Right hindlimb (tissue), 1 donor: Measurements from ENCODE around the gene OGG1.
"Not testable (repeated sequence)": the region's sequence is repeated elsewhere in the genome, so short reads cannot be mapped to it uniquely, and the experiment has no call there.

Experiments
- DNase-seq: peaks from one replicate; pipeline ENCODE4 v3.0.0-alpha.2; 2018

Gene OGG1

DNA sequence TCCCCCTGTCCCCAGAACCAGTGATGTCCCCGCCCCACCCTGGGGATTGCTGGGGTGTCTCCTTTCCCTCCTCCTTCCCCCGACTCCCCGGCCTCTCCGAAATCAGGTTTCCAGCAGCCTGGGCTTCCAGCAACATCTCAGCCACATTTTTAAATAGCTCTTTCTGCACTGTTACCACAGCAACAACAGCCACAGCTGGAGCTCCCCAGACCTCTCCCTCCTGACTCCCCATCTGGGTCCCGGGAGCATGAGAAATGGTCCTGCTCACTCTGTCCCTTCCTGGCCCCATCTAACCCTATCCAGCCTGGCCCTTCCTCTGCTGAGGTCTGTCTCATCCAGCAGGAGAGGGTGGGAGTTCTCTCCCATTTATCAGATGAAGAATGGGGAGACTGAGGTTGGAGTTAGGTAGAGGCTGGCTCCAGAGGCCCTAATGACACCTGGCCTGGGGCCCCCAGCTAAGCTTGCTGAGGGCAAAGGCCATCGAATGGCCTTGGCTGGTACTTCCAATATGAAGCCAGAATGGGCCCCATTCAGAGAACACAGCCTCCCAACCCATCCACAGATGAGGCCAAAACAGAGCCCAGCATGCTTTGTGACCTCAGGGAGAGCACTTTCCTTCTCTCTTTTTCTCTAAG, 18.5 kb downstream of the OGG1 start:
- no peak for DNase-seq

DNA sequence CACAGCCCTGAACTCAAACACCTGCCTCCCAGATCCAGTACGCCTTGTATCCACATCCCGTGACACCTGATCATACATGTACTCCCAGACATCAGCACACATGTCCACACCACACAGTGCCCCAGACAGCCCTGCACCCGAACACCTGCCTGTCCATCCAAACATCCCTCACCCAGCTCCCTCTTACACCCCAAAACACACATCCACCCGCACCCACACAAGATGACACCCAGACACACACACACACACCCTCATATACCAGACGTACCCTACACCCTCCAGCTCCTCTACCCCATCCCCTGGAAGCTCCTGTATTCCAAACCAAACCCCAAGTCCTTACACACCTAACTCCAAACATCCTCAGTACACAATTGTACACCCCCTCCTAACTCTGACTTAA, 19.3 kb downstream of the OGG1 start:
- DNase-seq, result no peak

DNA sequence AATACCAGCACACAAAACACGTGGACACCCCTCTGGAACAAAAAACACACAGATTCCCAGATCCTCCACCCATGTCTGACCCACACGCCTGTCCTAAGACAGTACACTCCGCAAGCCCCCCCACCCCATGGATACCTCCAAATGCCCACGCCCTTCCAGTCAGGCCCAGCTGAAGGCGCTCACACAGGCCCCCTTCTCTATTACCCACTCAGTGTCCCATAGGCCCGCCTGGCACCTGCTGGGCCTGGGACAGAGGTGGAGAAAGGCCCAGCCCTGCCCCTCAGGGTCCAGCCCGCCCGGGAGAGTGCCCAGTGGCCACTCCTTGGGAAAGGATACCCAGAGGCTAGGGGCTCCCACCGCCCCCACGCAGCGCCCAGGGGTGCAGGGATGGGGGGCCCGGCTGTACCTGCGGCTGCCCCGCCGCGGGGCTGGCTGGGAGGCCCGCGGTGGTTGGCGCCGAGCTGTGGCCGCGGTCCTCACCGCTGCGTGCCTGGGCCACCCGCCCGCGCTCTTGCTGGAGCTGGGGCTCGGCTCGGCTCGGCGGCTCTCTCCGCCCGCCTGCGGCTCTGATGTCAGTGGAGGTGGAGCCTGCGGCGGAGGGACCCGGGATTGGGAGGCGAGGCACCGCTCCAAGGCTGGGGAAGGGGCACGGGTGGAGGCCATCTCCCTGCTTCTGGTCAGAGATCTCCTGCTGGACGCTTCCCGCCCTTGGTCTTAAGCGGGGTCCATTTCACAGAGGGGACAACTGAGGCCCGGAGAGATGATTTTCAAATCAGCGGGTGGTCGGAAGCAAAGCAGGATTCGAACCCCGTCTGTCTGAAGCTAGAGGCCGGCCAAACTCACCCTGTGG, 19.9 kb downstream of the OGG1 start, which contains the start of gene CAMK1:
Gene CAMK1 (minus strand): TSS at position 522 of the 850 bp plus-strand sequence. CDS start 2,198 bp downstream, outside the sequence.
- peak; percentile 91 for DNase-seq

DNA sequence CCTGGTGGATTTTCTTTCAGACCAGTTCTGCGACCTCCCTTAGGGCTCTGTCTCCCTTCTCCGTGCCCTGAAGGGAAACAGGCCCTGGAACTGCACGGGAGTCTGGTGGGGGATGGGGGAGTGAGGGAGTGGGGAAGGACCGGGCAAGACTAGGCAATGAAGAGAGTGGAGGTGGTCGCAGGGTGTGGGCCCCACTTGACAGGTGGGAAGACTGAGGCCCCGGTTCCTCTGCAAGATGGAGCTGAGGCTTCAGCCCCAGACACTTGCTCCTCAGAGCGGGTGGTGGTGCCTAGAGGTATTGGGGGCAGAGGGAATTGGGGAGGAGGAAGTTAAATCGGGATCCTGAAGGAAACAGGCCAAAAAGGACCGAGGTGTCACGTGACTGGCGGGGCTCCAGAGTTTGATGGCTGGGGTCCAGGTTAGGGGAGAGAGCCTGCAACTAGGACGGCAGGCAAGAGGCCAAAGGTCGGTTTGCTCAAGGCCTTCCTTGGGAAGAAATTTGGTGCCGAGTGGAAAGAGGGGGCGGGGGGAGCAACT, 20.6 kb downstream of the OGG1 start:
- peak; percentile 85 for DNase-seq

DNA sequence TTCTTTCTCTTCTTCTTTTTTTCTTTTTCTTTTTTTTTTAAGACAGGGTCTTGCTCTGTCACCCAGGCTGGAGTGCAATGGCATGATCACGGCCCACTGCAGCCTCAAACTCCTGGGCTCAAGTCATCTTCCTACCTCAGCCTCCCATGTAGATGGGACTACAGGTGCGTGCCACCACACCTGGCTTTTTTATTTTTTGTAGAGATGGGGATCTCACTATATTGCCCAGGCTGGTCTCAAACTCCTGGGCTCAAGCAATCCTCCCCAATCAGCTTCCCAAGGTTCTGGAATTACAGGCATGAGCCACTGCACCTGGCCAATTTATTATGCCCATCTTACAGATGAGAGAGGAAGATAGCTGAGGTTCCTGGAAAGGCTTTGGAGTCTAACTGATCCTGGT, 21.3 kb downstream of the OGG1 start:
- not testable (repeated sequence) for DNase-seq

DNA sequence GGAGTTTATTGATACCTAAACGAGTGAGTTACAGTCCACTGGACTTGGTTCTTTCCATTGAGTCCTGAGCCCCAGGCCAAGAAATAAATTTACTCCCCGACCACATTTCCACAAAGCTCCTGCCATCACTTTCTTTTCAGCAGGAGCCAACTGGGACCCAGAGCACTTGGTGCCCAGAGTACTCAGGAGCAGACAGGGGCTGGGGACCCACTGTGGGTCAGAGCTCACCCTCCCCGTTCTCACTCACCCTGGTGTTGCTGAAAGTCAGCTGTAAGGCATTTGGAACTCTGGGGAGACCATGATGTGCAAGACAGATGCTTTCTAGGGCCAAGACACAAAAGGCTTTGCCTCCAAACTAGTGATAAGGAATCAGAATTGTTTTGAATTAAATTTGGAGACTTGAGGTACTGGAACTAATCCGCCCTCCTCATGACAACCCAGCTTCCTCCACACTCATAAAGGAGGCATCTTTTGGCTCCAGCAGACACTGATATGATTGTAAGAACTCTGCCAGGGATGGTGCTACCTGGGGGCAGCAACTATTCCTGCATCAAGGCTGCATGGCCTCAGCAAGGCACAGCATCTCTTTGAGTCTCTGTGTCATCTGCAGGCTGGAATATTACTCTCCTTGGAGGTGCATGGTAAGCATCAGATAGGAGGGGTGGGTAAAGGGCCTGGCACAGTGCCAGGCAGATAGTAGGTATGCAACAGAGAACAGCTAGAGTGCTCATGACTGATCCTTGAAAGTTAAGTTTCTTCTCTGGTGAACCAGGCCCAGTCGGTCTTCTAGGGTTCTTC, 27.3 kb downstream of the OGG1 start:
- no peak for DNase-seq

DNA sequence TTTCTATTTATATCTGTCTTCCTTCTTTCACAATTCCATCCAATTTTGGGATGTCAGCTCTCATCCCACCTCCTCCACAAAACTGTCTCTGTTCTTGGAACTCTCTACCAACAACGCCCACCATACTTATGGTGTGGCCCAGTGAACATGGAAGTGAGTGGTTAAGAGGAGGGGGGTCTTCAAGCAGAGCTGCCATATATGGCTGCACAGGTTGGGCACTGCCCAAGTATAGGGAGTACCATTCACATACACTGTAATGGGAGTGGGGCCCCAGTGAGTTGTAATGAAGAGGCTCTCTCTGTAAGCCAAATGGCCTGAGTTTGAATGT, 27.9 kb downstream of the OGG1 start:
- no peak for DNase-seq

DNA sequence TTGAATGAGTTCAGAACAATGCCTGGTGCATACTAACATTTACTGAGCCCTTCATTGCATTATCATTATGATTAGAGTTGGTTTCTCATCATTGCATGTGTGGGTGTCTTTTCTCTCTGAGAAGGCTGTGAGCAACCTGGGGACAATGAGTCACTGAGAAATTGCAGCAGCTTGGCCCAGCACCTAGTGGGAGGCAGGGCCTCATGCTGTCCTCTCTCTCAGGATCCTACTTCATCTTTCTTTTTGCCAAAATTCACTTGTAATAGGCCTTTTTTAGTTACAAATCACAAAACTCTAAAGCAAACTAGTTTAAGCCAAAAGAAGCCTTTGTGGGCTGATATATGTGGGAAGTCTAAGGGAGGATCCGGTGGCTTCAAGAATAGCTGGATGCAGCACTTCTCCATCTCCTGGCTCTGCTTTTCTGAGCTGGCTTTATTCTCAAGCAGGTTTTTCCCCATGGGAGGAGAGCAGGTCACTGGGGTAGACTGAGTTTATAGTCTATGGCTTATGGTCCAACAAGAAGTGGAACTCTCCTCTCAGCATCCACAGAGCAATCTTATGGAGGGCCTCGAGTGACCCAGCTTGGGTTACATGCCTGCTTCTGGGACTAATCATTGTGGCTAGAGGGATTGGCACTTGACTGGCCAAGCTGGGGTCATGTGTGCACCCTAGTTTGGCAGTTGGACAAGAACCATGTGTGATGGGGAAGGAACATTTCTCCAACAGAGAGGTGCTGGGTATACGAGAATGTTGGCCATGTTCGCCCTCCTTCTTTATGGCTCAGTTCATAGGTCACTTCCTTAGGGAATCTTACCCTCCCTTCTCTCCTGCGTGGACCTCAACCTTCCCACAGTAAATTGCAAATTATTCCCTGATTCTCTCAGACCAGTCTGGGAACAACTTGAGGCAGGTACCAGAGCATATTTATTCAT, 28.7 kb downstream of the OGG1 start:
- no peak for DNase-seq

DNA sequence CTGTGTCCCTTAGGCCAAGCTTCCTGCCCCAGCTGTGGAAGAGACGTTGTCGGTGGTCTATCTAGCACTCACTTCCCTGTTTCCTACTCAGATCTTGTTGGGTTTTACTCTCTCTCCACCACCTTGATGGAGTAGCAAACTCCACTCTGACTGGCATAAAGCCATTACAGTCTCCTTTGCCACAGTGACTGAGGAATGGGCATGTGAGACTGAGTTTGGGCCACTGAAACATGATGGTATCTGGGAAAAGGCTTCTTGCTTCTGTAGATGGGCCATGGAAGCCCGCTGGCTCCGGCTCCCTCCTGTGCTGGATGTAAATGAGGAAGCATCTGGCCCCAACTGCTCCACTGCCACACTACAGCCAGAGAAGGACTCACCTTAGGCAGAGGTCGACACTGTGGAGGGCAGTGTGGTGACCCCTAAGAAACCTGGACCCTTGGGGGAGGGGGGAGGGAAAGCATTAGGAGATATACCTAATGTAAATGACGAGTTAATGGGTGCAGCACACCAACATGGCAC, 29.4 kb downstream of the OGG1 start:
- DNase-seq, result no peak

DNA sequence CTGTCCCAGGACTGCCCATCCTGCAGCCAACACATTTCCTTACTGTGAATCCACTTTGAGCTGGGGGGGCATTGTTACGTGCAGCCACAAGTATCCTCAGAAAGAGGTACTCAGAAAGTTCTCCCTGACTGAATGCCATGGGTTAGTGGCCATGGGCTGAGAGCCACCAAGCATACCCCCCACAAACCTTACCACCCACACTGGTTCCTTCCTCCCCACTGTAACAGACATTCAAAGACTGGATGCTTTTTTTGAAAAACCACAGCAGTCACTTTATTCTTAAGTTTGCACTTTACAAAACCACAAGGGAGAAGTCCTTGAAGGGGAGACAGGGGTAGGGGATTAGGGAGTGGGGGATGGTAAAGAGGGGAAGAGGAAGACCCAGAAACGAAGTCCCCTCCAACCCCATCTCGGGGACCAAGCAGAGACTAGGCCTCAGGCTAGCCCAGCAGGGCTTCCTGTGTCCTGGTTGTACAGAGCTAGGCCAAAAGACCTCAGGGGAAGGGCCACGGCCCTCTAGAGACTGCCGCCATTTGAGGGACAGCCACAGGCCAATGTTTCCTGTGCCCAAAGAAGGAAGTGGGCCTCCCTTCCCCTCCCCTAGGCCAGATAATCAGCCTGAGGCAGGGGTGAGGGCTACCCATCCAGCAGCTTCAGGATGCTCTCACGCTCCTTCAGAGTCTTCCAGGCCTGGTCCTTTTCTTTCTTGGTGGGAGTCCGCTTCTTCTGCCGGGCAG, 30.1 kb downstream of the OGG1 start:
- DNase-seq, result no peak

DNA sequence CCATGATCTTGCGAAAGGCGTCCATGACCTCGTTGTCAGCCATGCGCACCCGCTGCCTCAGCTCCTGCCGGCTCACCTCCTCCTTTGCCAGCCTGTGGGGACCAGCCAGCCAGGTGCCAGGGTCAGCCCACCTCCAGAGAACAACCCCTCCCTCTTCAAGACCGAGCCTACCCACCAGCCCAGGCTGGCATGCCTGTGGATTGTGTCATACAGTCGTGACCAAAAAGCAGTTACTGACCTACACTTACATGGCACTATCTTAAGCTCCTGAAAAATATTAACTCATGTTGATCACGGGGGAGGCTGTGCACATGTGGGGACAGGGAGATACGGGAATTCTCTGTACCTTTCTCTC, 30.7 kb downstream of the OGG1 start:
- no peak for DNase-seq

DNA sequence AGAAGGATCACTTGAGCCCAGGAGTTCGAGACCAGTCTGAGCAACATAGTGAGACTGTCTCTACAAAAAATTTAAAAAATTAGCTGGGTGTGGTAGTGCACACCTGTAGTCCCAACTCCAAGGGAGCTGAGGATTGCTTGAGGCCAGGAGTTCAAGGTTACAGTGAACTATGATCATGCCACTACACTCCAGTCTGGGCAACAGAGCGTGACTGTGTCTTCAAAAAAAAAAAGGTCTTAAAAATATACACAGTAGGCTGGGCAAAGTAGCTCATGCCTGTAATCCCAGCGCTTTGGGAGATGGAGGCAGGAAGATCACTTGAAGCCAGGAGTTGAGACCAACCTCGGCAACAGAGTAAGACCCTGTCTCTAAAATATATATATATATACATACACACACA, 31.2 kb downstream of the OGG1 start:
- DNase-seq, result no peak

DNA sequence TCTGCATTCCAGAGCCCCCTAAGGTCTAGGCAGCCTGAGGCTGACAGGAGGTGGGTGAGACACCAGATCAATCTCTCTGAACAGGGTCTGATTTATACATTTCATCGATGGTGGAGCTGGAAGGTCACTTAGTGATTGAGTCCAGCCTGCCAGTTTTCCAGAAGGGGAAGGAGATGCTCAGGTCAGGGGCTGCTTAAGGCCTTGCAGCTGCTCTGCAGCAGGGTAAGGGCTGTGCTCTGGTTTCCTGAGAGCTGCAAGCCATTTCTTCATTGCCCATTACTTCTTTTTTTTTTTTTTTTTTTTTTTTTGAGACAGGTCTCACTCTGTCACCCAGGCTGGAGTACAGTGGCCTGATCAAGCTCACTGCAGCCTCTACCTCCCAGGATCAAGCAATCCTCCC, 31.8 kb downstream of the OGG1 start:
- DNase-seq, result no peak

DNA sequence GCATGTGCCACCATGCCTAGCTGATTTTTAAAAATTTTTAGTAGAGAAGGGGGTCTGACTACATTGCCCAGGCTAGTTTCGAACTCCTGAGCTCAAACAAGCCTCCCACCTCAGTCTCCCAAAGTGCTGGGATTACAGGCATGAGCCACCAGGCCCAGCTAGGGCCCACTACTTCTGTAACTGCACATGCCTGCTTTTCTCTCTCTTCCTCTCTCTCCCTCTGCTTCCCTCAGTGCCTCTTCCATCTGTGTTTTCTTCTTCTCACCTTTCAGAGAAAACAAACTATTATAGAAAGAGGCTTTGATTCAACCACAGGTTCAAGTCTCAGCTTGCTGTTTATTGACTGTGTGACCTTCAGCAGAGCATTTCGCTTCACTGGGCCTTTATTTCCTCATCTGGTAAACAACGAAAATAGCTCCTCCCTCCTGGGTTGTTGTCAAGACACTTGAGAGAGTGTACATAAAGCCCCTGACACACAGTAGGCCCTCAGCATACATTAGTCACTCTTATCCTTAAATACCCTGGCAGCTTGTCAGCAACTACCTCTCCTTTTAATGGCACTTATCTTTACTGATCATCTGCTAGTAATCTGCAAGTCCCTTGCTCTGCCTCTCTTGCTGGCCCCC, 32.3 kb downstream of the OGG1 start:
- DNase-seq, result no peak

DNA sequence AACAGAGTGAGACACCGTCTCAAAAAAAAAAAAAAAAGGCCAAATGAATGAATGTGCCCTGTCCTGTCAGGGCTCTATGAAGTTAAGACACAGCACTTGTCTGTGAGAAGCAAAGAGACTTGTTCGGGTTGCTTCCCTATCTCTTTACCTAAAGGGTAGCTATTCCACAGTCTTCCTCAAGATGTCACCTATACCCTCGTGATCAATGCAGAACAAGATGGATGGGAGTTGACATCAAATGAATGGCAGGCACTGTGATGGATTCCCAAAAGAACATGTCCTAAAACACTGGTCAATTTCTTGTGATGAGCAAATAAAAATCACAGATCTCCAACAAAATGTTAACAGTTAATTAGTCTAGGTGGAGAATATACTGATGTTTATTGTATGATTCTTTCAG, 33.0 kb downstream of the OGG1 start:
- no peak for DNase-seq

DNA sequence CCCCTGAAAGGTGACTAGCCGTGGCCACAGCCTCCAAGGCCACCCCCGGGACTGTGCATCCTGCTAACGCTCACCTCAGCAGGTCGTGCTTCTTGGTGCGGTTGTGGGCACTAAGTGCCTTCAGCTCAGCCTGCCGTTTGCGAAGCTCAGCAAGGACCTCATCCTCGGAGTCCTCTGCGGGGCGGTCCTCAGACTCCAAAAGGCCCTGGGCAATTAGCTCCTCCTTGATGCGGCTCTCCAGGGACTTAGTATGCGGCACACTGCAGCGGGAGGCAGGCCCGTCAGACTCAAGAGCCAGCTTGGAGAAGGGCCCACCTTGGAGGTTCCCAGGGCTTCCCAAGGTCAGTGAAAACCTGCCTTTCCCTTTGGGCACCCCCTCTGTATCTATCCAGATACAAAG, 34.2 kb downstream of the OGG1 start:
- no peak for DNase-seq

DNA sequence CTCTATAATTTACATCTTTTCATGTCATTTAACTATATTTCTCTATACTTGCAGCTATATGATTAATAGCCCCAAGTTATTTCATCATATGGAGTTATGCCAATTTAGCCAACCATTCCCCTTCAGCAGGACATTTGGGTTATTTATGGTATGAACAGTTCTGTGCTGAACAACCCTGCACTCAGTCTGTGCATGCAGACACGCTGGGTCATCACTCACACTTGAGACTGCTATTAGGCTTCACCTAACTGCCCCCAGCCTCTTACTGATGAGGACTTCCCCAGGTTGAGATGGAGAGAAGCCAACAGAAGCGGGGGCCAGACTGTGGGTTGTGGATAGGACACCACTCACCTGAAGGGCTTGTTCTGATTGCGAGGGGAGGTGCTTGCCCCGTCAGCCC, 35.2 kb downstream of the OGG1 start:
- DNase-seq, result no peak

DNA sequence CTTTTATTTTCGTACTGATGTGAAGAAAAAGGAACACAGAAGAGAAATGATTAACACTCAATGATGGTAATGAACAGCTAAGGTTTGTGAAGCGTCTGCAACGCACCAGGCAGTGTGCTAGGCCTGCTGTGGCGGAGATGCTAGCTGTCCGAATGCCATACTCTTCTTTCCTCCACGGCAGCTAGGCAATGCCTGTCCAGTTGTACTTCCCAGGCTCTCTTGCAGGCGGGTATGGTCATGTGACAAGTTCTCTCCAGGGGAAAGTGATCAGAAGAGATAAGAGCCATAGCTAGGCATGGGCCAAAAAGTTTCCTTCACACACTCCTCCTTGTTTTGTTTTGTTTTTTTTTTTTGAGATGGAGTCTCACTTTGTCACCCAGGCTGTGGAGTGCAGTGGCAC, 35.9 kb downstream of the OGG1 start:
- no peak for DNase-seq

DNA sequence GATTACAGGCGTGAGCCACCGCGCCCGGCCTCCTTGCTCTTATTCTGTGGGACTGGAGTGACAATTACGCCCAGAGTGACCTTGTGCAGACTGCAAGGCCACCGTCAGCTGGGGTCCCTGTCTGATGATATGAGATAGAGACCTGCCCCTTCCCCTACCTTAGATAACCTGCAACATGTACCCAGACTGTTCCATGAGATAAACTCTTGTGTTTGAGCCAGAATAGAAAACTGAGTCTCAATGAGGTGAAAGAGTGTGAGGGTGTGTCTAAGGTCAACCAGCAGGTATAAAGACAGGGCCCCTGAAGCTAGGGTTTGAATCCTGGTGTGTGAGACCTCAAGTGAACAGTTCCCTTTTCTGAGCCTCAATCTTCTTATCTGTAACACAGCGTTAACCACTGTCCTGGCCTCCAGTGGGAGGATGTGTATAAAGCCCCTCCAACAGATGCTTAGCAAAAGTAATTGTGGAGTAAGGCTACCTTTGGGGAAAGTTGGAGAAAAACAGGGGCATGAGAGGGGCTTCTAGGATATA, 36.5 kb downstream of the OGG1 start:
- no peak for DNase-seq

DNA sequence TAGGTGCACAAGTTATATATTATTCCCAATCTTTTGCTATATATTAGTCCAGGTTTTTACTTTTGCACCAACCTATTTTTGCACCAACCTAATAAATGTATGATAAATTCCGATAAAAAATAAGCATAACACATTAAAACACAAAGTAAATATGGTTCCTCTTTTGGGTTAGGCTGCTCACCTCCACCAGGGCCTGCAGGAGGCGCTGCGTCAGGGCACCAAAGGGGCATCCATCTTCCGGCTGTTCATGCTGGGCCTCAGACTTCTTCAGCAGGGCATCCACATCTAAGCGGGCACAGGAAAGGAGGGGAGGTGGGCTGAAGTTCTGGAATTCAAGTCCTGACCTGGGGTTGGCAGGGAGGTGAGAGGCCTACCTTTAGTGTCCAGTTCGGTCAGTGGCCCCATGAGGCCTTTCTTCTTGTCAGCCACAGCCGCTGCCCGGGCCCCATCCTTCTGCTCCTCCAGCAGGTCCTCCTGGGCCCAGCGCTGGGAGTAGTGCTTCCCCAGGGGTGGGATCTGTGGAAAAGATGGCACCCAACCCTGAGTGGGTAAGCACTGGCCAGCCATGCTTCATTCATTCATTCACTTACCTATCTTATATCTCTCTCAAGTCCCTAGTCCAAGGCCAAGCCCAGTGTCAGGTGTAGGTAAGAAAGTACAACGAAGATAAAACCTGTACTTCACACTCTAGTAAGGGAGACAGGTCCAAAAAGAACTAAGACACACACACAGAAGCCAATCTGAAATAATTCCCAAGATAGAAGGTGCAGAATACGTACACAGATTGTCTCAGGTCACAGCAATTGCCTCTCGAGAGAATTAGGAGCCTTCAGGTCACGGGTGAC, 37.3 kb downstream of the OGG1 start:
- no peak for DNase-seq
